Uterus (tissue), 4 donors: Measurements from ENCODE around the gene CHST11. TPM values are rescaled to one million over a fixed set of nuclear protein-coding genes. Genes with fewer than 3 reads are reported as not detected.

Source experiments
- DNase-seq, 2 donors: peaks; one replicate each; pipeline ENCODE4 v3.0.0-alpha.2; 2019 to 2020
- H3K27ac ChIP-seq, 2 donors: fragments of 200-600 bp; sonication (generic); 1 replicate in 1 of 2; 2 replicates in 1 of 2; pipeline ENCODE4 v1.5.1; 2016 to 2018
- H3K27me3 ChIP-seq, 2 donors: fragments of 200-600 bp; sonication (generic); one replicate each; pipeline ENCODE4 v1.5.1; 2018 to 2019; ENCODE audit warnings: control low read depth in 1 of 2
- H3K36me3 ChIP-seq, 2 donors: fragments of 200-600 bp; sonication (generic); one replicate each; pipeline ENCODE4 v1.5.1; 2019; ENCODE audit warnings: control low read depth in 1 of 2
- H3K4me1 ChIP-seq, 2 donors: fragments of 200-600 bp; sonication (generic); one replicate each; pipeline ENCODE4 v1.5.1; 2018 to 2019; ENCODE audit warnings: control low read depth in 1 of 2
- H3K4me3 ChIP-seq, 2 donors: fragments of 200-600 bp; sonication (generic); 1 replicate in 1 of 2; 2 replicates in 1 of 2; pipeline ENCODE4 v1.5.1; 2018 to 2019; ENCODE audit warnings: mild to moderate bottlenecking in 1 of 2
- H3K9me3 ChIP-seq, 2 donors: fragments of 200-600 bp; sonication (generic); one replicate each; pipeline ENCODE4 v1.5.1; 2019; ENCODE audit warnings: control low read depth in 1 of 2
- CTCF ChIP-seq, 4 experiments: fragments of 200-600 bp in 2 of 4; fragments of 450-650 bp in 2 of 4; sonication (generic) in 2 of 4; IDR thresholded peaks; one replicate each; pipeline ENCODE4 v1.5.1; 2016 to 2019; ENCODE audit warnings: antibody characterized with exemption in 4 of 4, mild to moderate bottlenecking in 2 of 4, moderate library complexity in 1 of 4
- POLR2A ChIP-seq, 2 donors: fragments of 450-650 bp; IDR thresholded peaks; one replicate each; pipeline ENCODE4 v1.6.1; 2016; ENCODE audit warnings: antibody characterized with exemption in 2 of 2, mild to moderate bottlenecking in 1 of 2, moderate library complexity in 1 of 2
- intact Hi-C: fragments of 100-400 bp; cut with DNase I; formaldehyde crosslinking; loops from one replicate; pipeline ENCODE4 v1.15.1; 2023; ENCODE audit warnings: low total_unique reads
- total RNA-seq, 4 donors: library from RNA; depleted of rRNA in 3 of 4; stranded (reverse); fragments of >200 nt in 3 of 4; gene quantifications; one replicate each; pipeline versions ENCODE4 v1.1.0 to v1.2.4, GENCODE V29; 2014 to 2023
- donor health status: DM: yes; HTN: yes; CAD: no.

The CHST11 gene
- total RNA-seq, 4 donors from 2014 or later = 21.0 to 82.1 (median 58.7) TPM

DNA sequence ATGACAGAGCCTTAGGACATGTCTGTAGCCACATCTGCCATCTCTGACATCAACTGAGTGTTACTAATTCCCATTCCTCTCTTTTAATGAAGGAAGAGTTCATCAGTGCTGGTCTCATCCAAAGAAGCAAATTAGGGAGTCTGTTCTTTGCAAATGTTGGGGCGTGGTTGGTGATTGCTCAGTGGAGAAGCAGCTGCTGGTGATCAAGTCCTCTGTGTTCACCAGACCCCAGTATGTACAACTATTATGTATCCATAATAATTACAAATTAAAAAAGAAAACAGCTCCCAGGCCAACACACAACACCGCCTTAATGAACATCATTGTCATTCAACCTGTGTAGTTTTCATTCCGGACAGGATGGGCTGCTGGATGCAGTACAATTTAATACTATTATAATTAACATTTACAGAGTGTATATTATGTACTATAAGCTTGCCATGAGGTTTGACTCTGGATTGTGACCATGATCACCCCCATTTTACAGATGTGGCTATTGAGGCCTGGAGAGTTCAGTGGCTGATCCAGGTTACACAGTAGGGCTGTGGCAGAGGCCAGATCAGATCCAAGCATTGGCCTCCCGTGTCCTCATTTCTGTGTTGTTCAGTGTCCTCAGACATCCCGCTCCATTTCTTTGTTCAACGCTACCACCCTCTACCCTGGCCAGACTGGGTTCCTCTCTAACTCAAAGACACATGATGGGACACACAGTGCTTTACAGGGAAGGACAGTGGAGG, 179.0 kb downstream of the CHST11 start:
- H3K36me3 ChIP-seq = no peaks in the 10 kb centered on the region
- TF ChIP-seq POLR2A (IDR thresholded peaks at IDR 0.05) = no peak
- no peak for TF ChIP-seq CTCF (IDR thresholded peaks at IDR 0.05)
- no peaks in the 10 kb centered on the region for H3K4me1 ChIP-seq
- H3K27ac ChIP-seq = no peak overlapping the region
- H3K9me3 ChIP-seq = no peaks in the 10 kb centered on the region
- DNase-seq = no peak
- H3K27me3 ChIP-seq = no peaks in the 10 kb centered on the region
- intact Hi-C loops = no loop called here
- H3K4me3 ChIP-seq = no peak overlapping the region

- intact Hi-C loops = no loop called here
- TF ChIP-seq CTCF (IDR thresholded peaks at IDR 0.05) (no peak), POLR2A (IDR thresholded peaks at IDR 0.05) (no peak)
- Histone ChIP-seq H3K4me3 (no peak overlapping the region), H3K4me1 (no peaks in the 10 kb centered on the region), H3K27ac (no peak overlapping the region), H3K9me3 (no peaks in the 10 kb centered on the region), H3K36me3 (no peaks in the 10 kb centered on the region), H3K27me3 (no peaks in the 10 kb centered on the region)
- no peak for DNase-seq
Measured at GRCh38 chr12:104636496-104636895, 179.7 kb downstream of the CHST11 start.

GRCh38 chr12:104637604-104638003, 180.9 kb downstream of the CHST11 start:
- H3K36me3 ChIP-seq = no peaks in the 10 kb centered on the region
- no peak overlapping the region for H3K4me3 ChIP-seq
- DNase-seq = no peak
- no peaks in the 10 kb centered on the region for H3K4me1 ChIP-seq
- TF ChIP-seq CTCF (IDR thresholded peaks at IDR 0.05) (no peak), POLR2A (IDR thresholded peaks at IDR 0.05) (no peak)
- intact Hi-C loops = no loop called here
- H3K27ac ChIP-seq = no peak overlapping the region
- no peaks in the 10 kb centered on the region for H3K27me3 ChIP-seq
- H3K9me3 ChIP-seq = no peaks in the 10 kb centered on the region

- Histone ChIP-seq H3K27me3 (no peaks in the 10 kb centered on the region), H3K4me3 (no peak overlapping the region), H3K9me3 (no peaks in the 10 kb centered on the region), H3K36me3 (no peaks in the 10 kb centered on the region), H3K27ac (no peak overlapping the region), H3K4me1 (no peaks in the 10 kb centered on the region)
- DNase-seq = no peak
- no peak for TF ChIP-seq POLR2A (IDR thresholded peaks at IDR 0.05)
- TF ChIP-seq CTCF (IDR thresholded peaks at IDR 0.05) = no peak
- intact Hi-C loops = no loop called here
Measured at GRCh38 chr12:104638218-104638850, 181.6 kb downstream of the CHST11 start.

GRCh38 chr12:104638851-104639240, 182.1 kb downstream of the CHST11 start:
- Histone ChIP-seq H3K4me1 (no peaks in the 10 kb centered on the region), H3K36me3 (no peaks in the 10 kb centered on the region), H3K9me3 (no peaks in the 10 kb centered on the region), H3K4me3 (no peak overlapping the region), H3K27me3 (no peaks in the 10 kb centered on the region), H3K27ac (no peak overlapping the region)
- intact Hi-C loops = no loop called here
- no peak for TF ChIP-seq POLR2A (IDR thresholded peaks at IDR 0.05)
- no peak for DNase-seq
